Transverse colon (tissue), 4 donors: Measurements from ENCODE around the gene EIF5B.

ENCODE experiments used
- EP300 ChIP-seq: sonication (generic); formaldehyde crosslinking; IDR thresholded peaks from one replicate; pipeline ENCODE4 v1.6.1; 2017; ENCODE audit warnings: antibody characterized with exemption, low read depth
- POLR2AphosphoS5 ChIP-seq, 3 donors: sonication (generic); formaldehyde crosslinking; IDR thresholded peaks; one replicate each; pipeline ENCODE4 v1.6.1; 2016; ENCODE audit warnings: antibody characterized with exemption in 3 of 3
- TF ChIP-seq, protein P1 (sequence below), 5 experiments: fragments of 200-600 bp in 3 of 5; fragments of 450-650 bp in 2 of 5; sonication (generic) in 3 of 5; IDR thresholded peaks; 1 replicate in 2 of 5; 2 replicates in 3 of 5; pipeline ENCODE4 v1.5.1; 2016 to 2017; ENCODE audit warnings: antibody characterized with exemption in 5 of 5, inconsistent platforms in 3 of 5, mild to moderate bottlenecking in 2 of 5, moderate library complexity in 1 of 5

DNA sequence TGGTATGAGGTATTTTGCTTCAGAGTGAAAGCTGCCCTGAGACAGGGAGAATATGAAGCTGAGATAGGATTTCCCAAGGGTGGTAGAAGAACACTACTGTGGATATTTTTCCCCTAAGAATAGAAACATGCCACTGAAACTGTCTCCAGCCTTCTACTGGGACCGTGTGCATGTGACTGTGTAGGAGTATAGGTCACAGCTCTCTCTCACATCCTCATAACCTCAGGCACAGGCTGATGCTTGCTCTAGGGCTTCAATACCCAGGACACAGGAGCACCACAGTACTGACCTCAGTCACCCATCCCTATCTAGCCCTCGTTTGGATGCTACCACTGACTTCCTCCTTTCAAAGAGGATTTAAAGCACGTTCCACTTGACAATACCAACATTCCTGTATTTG lies 85.4 kb downstream of the EIF5B start:
- TF ChIP-seq POLR2AphosphoS5 (IDR thresholded peaks at IDR 0.05) (no peak), EP300 (no peak)
- TF ChIP-seq, protein P1, sequence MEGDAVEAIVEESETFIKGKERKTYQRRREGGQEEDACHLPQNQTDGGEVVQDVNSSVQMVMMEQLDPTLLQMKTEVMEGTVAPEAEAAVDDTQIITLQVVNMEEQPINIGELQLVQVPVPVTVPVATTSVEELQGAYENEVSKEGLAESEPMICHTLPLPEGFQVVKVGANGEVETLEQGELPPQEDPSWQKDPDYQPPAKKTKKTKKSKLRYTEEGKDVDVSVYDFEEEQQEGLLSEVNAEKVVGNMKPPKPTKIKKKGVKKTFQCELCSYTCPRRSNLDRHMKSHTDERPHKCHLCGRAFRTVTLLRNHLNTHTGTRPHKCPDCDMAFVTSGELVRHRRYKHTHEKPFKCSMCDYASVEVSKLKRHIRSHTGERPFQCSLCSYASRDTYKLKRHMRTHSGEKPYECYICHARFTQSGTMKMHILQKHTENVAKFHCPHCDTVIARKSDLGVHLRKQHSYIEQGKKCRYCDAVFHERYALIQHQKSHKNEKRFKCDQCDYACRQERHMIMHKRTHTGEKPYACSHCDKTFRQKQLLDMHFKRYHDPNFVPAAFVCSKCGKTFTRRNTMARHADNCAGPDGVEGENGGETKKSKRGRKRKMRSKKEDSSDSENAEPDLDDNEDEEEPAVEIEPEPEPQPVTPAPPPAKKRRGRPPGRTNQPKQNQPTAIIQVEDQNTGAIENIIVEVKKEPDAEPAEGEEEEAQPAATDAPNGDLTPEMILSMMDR (IDR thresholded peaks at IDR 0.05), result no peak
